ENCODE results near the gene TBKBP1.

TBKBP1 gene

DNA sequence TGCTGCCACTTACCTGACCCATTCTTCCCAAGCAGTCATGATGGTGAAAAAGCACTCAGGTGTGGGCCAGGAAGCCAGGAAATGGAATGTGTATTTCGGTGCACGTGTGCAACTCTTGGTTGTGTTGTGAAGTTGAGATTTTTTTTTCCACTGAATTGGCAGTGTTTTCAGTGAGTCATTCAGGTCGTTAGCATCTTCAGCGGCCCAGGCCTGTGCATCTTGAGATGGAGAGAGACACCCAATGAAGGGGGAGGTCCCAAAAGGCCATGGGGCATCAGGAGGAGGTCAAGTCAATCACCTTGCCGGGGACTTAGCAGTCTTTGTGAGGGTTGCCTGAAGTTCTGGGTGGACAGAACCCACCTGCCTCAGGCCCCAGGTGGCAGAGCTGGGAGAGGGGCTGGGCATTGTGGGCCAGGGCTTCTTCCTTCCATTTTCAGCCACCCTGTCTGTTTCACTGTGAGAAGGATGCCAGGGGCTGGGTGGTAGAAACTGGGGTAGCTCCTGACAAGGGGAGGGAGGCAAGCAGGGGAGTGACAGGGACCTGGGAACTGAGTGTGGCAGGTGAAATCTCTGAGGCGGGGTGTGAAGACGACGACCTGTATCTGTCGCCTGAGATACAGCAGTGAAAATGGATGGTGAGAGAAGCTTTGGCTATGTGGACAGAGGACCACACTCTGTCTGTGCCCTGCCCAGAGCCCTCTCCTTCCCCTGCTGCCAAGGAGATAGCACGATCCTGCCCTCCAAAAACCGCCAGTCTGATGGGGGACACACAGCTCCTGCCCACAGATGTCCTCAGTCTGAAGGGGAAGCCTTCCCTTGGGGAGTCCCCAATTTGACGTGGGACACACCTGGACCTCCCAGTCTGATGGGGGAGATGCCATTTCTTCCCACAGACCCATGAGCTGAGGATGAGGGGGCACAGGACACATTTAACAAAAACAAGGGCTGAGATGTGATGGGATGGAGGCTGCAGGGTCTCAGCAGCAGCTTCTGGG lies 11.9 kb downstream of the TBKBP1 start:
- no peak for ATAC-seq (ENCODE audit: insufficient read depth, low read depth)
- H3K4me2 ChIP-seq (ENCODE audit: insufficient read depth, low read length): no peak overlapping the region
- H3K27ac ChIP-seq (ENCODE audit: low read length): no peak overlapping the region
- no peaks in the 10 kb centered on the region for H3K27me3 ChIP-seq (ENCODE audit: insufficient read depth, low read length, poor library complexity)
- H2AFZ ChIP-seq (ENCODE audit: low read depth, low read length): no peak overlapping the region
- no peak overlapping the region for H3K4me3 ChIP-seq (ENCODE audit: low read depth in 1 of 2, low read length in 2 of 2)
- no peaks in the 10 kb centered on the region for H3K79me2 ChIP-seq (ENCODE audit: insufficient read depth, low read length)
- no peak overlapping the region for H3K9ac ChIP-seq (ENCODE audit: low read depth, low read length)
- no peak for DNase-seq
- H3K9me3 ChIP-seq (ENCODE audit: insufficient read depth, low read length, severe bottlenecking): no peaks in the 10 kb centered on the region
- TF ChIP-seq, protein P1, sequence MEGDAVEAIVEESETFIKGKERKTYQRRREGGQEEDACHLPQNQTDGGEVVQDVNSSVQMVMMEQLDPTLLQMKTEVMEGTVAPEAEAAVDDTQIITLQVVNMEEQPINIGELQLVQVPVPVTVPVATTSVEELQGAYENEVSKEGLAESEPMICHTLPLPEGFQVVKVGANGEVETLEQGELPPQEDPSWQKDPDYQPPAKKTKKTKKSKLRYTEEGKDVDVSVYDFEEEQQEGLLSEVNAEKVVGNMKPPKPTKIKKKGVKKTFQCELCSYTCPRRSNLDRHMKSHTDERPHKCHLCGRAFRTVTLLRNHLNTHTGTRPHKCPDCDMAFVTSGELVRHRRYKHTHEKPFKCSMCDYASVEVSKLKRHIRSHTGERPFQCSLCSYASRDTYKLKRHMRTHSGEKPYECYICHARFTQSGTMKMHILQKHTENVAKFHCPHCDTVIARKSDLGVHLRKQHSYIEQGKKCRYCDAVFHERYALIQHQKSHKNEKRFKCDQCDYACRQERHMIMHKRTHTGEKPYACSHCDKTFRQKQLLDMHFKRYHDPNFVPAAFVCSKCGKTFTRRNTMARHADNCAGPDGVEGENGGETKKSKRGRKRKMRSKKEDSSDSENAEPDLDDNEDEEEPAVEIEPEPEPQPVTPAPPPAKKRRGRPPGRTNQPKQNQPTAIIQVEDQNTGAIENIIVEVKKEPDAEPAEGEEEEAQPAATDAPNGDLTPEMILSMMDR (IDR thresholded peaks at IDR 0.05; ENCODE audit: borderline replicate concordance, extremely low read depth, low read length, poor library complexity, severe bottlenecking): no peak
- TF ChIP-seq EZH2 (IDR thresholded peaks at IDR 0.05; ENCODE audit: borderline replicate concordance, low read depth, low read length, severe bottlenecking): no peak
- peaks cover 4% of the 10 kb centered on the region for H4K20me1 ChIP-seq (ENCODE audit: insufficient read depth, low read length)
- H3K36me3 ChIP-seq (ENCODE audit: insufficient read depth, low read length): no peaks in the 10 kb centered on the region
- H3K4me1 ChIP-seq (ENCODE audit: insufficient read depth, low read length): 0 out of 2 replicates have a peak, but pooled peaks cover 3% of the 10 kb centered on the region

DNA sequence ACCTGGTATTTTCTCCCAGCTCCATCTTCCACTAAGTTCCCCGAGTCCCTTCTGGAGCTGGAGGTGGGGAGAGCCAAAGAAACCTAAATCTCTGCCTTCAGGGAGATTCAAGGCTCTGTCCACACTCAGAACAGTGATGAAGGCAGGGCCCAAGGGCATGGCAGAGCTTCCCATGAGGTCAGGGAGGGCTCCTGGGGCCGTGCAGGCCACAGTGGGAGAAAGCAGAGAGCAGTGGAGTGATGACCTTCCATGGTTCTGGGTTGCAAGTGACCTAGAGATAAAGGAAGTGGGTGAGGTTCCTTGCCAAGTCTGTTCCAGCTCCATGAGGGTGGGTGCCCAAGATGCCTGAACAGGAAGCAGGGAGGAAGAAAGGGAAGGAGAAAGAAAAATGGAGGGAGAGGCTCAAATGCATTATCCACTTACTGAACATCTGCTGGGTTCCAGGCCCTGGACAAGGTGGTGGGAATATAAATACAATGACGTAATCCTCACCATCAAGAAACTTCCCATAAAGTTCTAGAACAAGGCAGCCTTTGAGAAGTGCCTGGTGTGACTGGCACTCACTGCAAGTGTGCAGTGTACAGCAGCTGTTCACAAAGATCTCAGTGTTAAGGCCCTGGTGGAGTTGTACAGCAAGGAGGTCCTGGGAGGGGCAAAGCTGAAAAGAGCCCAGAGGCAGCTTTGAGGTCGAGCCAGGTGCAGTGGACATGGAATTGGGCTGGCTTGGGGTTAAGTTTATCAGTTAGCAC lies 13.3 kb downstream of the TBKBP1 start:
- Histone ChIP-seq H2AFZ (ENCODE audit: low read depth, low read length) (no peak overlapping the region), H3K4me3 (ENCODE audit: low read depth in 1 of 2, low read length in 2 of 2) (no peak overlapping the region), H3K79me2 (ENCODE audit: insufficient read depth, low read length) (no peaks in the 10 kb centered on the region), H3K4me1 (ENCODE audit: insufficient read depth, low read length) (0 out of 2 replicates have a peak, but pooled peaks cover 3% of the 10 kb centered on the region), H3K9me3 (ENCODE audit: insufficient read depth, low read length, severe bottlenecking) (no peaks in the 10 kb centered on the region), H3K36me3 (ENCODE audit: insufficient read depth, low read length) (no peaks in the 10 kb centered on the region), H3K27me3 (ENCODE audit: insufficient read depth, low read length, poor library complexity) (no peaks in the 10 kb centered on the region), H3K4me2 (ENCODE audit: insufficient read depth, low read length) (no peak overlapping the region), H3K9ac (ENCODE audit: low read depth, low read length) (no peak overlapping the region), H4K20me1 (ENCODE audit: insufficient read depth, low read length) (peaks cover 4% of the 10 kb centered on the region), H3K27ac (ENCODE audit: low read length) (no peak overlapping the region)
- no peak for DNase-seq
- ATAC-seq (ENCODE audit: insufficient read depth, low read depth): no peak
- TF ChIP-seq, protein P1 (IDR thresholded peaks at IDR 0.05; ENCODE audit: borderline replicate concordance, extremely low read depth, low read length, poor library complexity, severe bottlenecking): no peak
- no peak for TF ChIP-seq EZH2 (IDR thresholded peaks at IDR 0.05; ENCODE audit: borderline replicate concordance, low read depth, low read length, severe bottlenecking)

DNA sequence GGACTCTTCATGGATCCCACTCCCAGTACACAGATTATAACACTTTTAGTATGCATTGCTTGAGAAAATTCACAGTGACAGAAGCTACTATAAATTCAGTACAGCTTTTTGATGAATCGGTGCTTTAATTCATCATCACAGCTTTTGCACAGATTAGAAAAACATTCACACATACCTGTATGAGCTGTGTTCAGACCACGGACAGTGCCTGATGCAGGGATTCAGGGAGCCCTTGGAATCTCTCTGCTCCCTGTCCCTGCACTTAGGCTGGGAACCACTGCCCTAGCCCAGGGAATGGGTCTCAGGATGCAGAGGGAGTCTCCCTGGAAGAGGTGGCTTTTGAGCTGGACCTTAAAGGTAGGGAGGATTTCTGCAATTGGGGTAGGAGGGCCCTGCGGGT lies 13.9 kb downstream of the TBKBP1 start:
- no peak for TF ChIP-seq EZH2 (IDR thresholded peaks at IDR 0.05; ENCODE audit: borderline replicate concordance, low read depth, low read length, severe bottlenecking)
- TF ChIP-seq, protein P1 (IDR thresholded peaks at IDR 0.05; ENCODE audit: borderline replicate concordance, extremely low read depth, low read length, poor library complexity, severe bottlenecking): no peak
- H4K20me1 ChIP-seq (ENCODE audit: insufficient read depth, low read length): peaks cover 4% of the 10 kb centered on the region

More for the DNA sequence above, 13.9 kb downstream of the TBKBP1 start:
- ATAC-seq (ENCODE audit: insufficient read depth, low read depth): no peak
- no peaks in the 10 kb centered on the region for H3K27me3 ChIP-seq (ENCODE audit: insufficient read depth, low read length, poor library complexity)
- H3K9me3 ChIP-seq (ENCODE audit: insufficient read depth, low read length, severe bottlenecking): no peaks in the 10 kb centered on the region
- no peak overlapping the region for H2AFZ ChIP-seq (ENCODE audit: low read depth, low read length)
- H3K36me3 ChIP-seq (ENCODE audit: insufficient read depth, low read length): no peaks in the 10 kb centered on the region
- no peak overlapping the region for H3K4me2 ChIP-seq (ENCODE audit: insufficient read depth, low read length)
- no peak overlapping the region for H3K27ac ChIP-seq (ENCODE audit: low read length)
- DNase-seq: no peak
- no peaks in the 10 kb centered on the region for H3K79me2 ChIP-seq (ENCODE audit: insufficient read depth, low read length)
- H3K9ac ChIP-seq (ENCODE audit: low read depth, low read length): no peak overlapping the region
- no peak overlapping the region for H3K4me3 ChIP-seq (ENCODE audit: low read depth in 1 of 2, low read length in 2 of 2)
- H3K4me1 ChIP-seq (ENCODE audit: insufficient read depth, low read length): 0 out of 2 replicates have a peak, but pooled peaks cover 3% of the 10 kb centered on the region
